Mesenchymal stem cell (in vitro differentiated cells and primary cell): ENCODE measurements around the gene NTNG2.
A peak's percentile ranks its signal among the peaks of the same experiment; 100 is the strongest.

ENCODE experiments used
- DNase-seq: peaks from one replicate; pipeline ENCODE4 v3.0.0-alpha.2; 2013
- H2AFZ ChIP-seq: one replicate; pipeline ENCODE4 v1.6.1; 2013; ENCODE audit warnings: low read depth, mild to moderate bottlenecking, control low read depth, inconsistent platforms, low read length, moderate library complexity
- H2AK5ac ChIP-seq: 2 replicates; pipeline ENCODE4 v1.6.1; 2013; ENCODE audit warnings: low read length, moderate library complexity, mild to moderate bottlenecking, inconsistent platforms; ENCODE audit not compliant: severe bottlenecking
- H2BK120ac ChIP-seq: one replicate; pipeline ENCODE4 v1.6.1; 2013; ENCODE audit warnings: low read depth, mild to moderate bottlenecking, inconsistent platforms, low read length, moderate library complexity
- H2BK12ac ChIP-seq, 2 experiments: one replicate each; pipeline ENCODE4 v1.6.1; 2013; ENCODE audit warnings: inconsistent platforms in 2 of 2, low read length in 2 of 2, mild to moderate bottlenecking in 2 of 2, moderate library complexity in 2 of 2, control low read depth in 1 of 2
- H2BK15ac ChIP-seq: one replicate; pipeline ENCODE4 v1.6.1; 2013; ENCODE audit warnings: mild to moderate bottlenecking, low read depth, inconsistent platforms; ENCODE audit not compliant: poor library complexity, severe bottlenecking
- H2BK5ac ChIP-seq: 2 replicates; pipeline ENCODE4 v1.6.1; 2013; ENCODE audit warnings: low read depth, mild to moderate bottlenecking, low read length, control low read depth, inconsistent platforms; ENCODE audit not compliant: poor library complexity, severe bottlenecking
- H3K14ac ChIP-seq, 2 experiments: one replicate each; pipeline ENCODE4 v1.6.1; 2013; ENCODE audit warnings: inconsistent platforms in 2 of 2, low read length in 2 of 2, control low read depth in 1 of 2, mild to moderate bottlenecking in 1 of 2, moderate library complexity in 1 of 2
- H3K18ac ChIP-seq, 2 experiments: one replicate each; pipeline ENCODE4 v1.6.1; 2013; ENCODE audit warnings: inconsistent platforms in 2 of 2, low read length in 2 of 2, control low read depth in 1 of 2, low read depth in 1 of 2, mild to moderate bottlenecking in 1 of 2
- H3K23ac ChIP-seq, 2 experiments: one replicate each; pipeline ENCODE4 v1.6.1; 2013; ENCODE audit warnings: inconsistent platforms in 2 of 2, low read length in 2 of 2, mild to moderate bottlenecking in 2 of 2, moderate library complexity in 2 of 2, control low read depth in 1 of 2
- H3K27ac ChIP-seq: 2 replicates; pipeline ENCODE4 v1.5.1; 2013; ENCODE audit warnings: mild to moderate bottlenecking, moderate library complexity, low read length, control low read depth, inconsistent platforms; ENCODE audit not compliant: poor library complexity, severe bottlenecking
- H3K27me3 ChIP-seq, 2 experiments: 2 replicates each; pipeline versions ENCODE4 v1.6.1 to v1.7.0; 2013; ENCODE audit warnings: low read length in 2 of 2, mild to moderate bottlenecking in 2 of 2, moderate library complexity in 2 of 2, control low read depth in 1 of 2, inconsistent platforms in 1 of 2; ENCODE audit not compliant: control insufficient read depth in 1 of 2, insufficient read depth in 1 of 2
- H3K36me3 ChIP-seq, 2 experiments: 2 replicates each; pipeline versions ENCODE4 v1.6.1 to v1.7.0; 2013; ENCODE audit warnings: low read length in 2 of 2, control low read depth in 1 of 2, inconsistent platforms in 1 of 2, low read depth in 1 of 2, mild to moderate bottlenecking in 1 of 2; ENCODE audit not compliant: insufficient read depth in 2 of 2, control insufficient read depth in 1 of 2
- H3K4ac ChIP-seq, 2 experiments: one replicate each; pipeline ENCODE4 v1.6.1; 2013; ENCODE audit warnings: inconsistent platforms in 2 of 2, low read length in 2 of 2, mild to moderate bottlenecking in 2 of 2, moderate library complexity in 2 of 2, control low read depth in 1 of 2, low read depth in 1 of 2
- H3K4me1 ChIP-seq: 2 replicates; pipeline ENCODE4 v1.6.1; 2013; ENCODE audit warnings: low read depth, low read length, control low read depth; ENCODE audit not compliant: control insufficient read depth, insufficient read depth
- H3K4me2 ChIP-seq: 2 replicates; pipeline ENCODE4 v1.6.1; 2013; ENCODE audit warnings: low read length, mild to moderate bottlenecking, inconsistent platforms; ENCODE audit not compliant: poor library complexity, severe bottlenecking
- H3K4me3 ChIP-seq, 2 experiments: 2 replicates each; pipeline versions ENCODE4 v1.5.1 to v1.7.0; 2013; ENCODE audit warnings: low read length in 2 of 2, mild to moderate bottlenecking in 2 of 2, control low read depth in 1 of 2, low read depth in 1 of 2; ENCODE audit not compliant: insufficient read depth in 1 of 2
- H3K79me1 ChIP-seq: replicated peaks from 2 replicates; pipeline ENCODE4 v1.6.1; 2013; ENCODE audit warnings: mild to moderate bottlenecking, control low read depth, low read length, inconsistent platforms; ENCODE audit not compliant: poor library complexity, severe bottlenecking
- H3K9ac ChIP-seq: 2 replicates; pipeline ENCODE4 v1.7.0; 2013; ENCODE audit warnings: mild to moderate bottlenecking, low read length, moderate library complexity
- H3K9me3 ChIP-seq: 2 replicates; pipeline ENCODE4 v1.7.0; 2013; ENCODE audit warnings: mild to moderate bottlenecking, low read length; ENCODE audit not compliant: control insufficient read depth
- H4K8ac ChIP-seq: one replicate; pipeline ENCODE4 v1.6.1; 2013; ENCODE audit warnings: inconsistent platforms, mild to moderate bottlenecking, low read length, moderate library complexity
- H4K91ac ChIP-seq: one replicate; pipeline ENCODE4 v1.6.1; 2013; ENCODE audit warnings: mild to moderate bottlenecking, low read length, inconsistent platforms
- WGBS: methylation state at CpG from one replicate; pipeline ENCODE4 v1.1.7; 2013; ENCODE audit warnings: mixed read lengths; 5-methylcytosine and 5-hydroxymethylcytosine counted together

NTNG2 gene

GRCh38 chr9:132274861-132275260 is 113.0 kb downstream of the NTNG2 start:
- H3K36me3 ChIP-seq, result peaks cover 44 to 97% of the 10 kb centered on the region in 2 experiments
- no peak overlapping the region for H3K18ac ChIP-seq
- WGBS, result 99% methylated on average over 2 of the region's 2 CpGs
- no peak for DNase-seq
- H3K9ac ChIP-seq, result no peak overlapping the region
- H2AK5ac ChIP-seq, result no peak overlapping the region
- no peak overlapping the region for H3K4me3 ChIP-seq
- H4K91ac ChIP-seq, result no peak overlapping the region
- H3K9me3 ChIP-seq, result no peaks in the 10 kb centered on the region
- no peaks in the 10 kb centered on the region for H3K4me1 ChIP-seq
- H2BK15ac ChIP-seq, result no peak overlapping the region
- H2BK5ac ChIP-seq, result no peak overlapping the region
- no peaks in the 10 kb centered on the region for H3K27me3 ChIP-seq
- H2BK12ac ChIP-seq, result no peak overlapping the region
- H3K27ac ChIP-seq, result no peak overlapping the region
- H2BK120ac ChIP-seq, result no peak overlapping the region
- H2AFZ ChIP-seq, result no peak overlapping the region
- no peak overlapping the region for H3K4me2 ChIP-seq
- peaks cover 21% of the 10 kb centered on the region for H3K79me1 ChIP-seq
- no peak overlapping the region for H4K8ac ChIP-seq
- H3K23ac ChIP-seq, result no peak overlapping the region
- H3K14ac ChIP-seq, result no peak overlapping the region
- H3K4ac ChIP-seq, result no peak overlapping the region

GRCh38 chr9:132283165-132283564 is 121.3 kb downstream of the NTNG2 start:
- Histone ChIP-seq H2AFZ (no peak overlapping the region), H3K4me3 (no peak overlapping the region), H4K91ac (no peak overlapping the region), H2AK5ac (no peak overlapping the region), H2BK12ac (no peak overlapping the region), H3K4me1 (peaks cover 2% of the 10 kb centered on the region), H4K8ac (no peak overlapping the region), H3K36me3 (peaks cover 37 to 93% of the 10 kb centered on the region in 2 experiments), H3K18ac (no peak overlapping the region), H3K27ac (no peak overlapping the region), H3K9me3 (no peaks in the 10 kb centered on the region), H3K4ac (no peak overlapping the region), H2BK5ac (no peak overlapping the region), H2BK15ac (no peak overlapping the region), H3K14ac (no peak overlapping the region), H3K27me3 (no peaks in the 10 kb centered on the region), H2BK120ac (no peak overlapping the region), H3K4me2 (no peak overlapping the region), H3K79me1 (peaks cover 27% of the 10 kb centered on the region), H3K23ac (no peak overlapping the region), H3K9ac (no peak overlapping the region)
- no peak for DNase-seq
- 94% methylated on average over 3 of the region's 4 CpGs for WGBS

GRCh38 chr9:132283863-132284262 is 122.0 kb downstream of the NTNG2 start:
- Histone ChIP-seq H3K4me3 (no peak overlapping the region), H3K4ac (no peak overlapping the region), H3K79me1 (peaks cover 25% of the 10 kb centered on the region), H2AFZ (no peak overlapping the region), H2BK120ac (no peak overlapping the region), H3K9ac (no peak overlapping the region), H3K18ac (no peak overlapping the region), H3K9me3 (no peaks in the 10 kb centered on the region), H4K91ac (no peak overlapping the region), H4K8ac (no peak overlapping the region), H3K14ac (no peak overlapping the region), H2BK15ac (no peak overlapping the region), H3K4me1 (peaks cover 2% of the 10 kb centered on the region), H3K27me3 (no peaks in the 10 kb centered on the region), H3K27ac (peak overlapping the region; percentile 4), H3K36me3 (peaks cover 37 to 88% of the 10 kb centered on the region in 2 experiments), H2BK12ac (no peak overlapping the region), H3K4me2 (no peak overlapping the region), H2BK5ac (no peak overlapping the region), H2AK5ac (no peak overlapping the region), H3K23ac (no peak overlapping the region)
- 86% methylated on average over 7 of the region's 7 CpGs for WGBS
- peak; percentile 11 for DNase-seq

- H3K9ac ChIP-seq, result no peak overlapping the region
- no peak overlapping the region for H3K4ac ChIP-seq
- no peaks in the 10 kb centered on the region for H3K27me3 ChIP-seq
- H2AFZ ChIP-seq, result no peak overlapping the region
- no peak overlapping the region for H3K4me2 ChIP-seq
- H3K79me1 ChIP-seq, result peaks cover 28% of the 10 kb centered on the region
- peak; percentile 10 for DNase-seq
- no peak overlapping the region for H4K8ac ChIP-seq
- no peak overlapping the region for H2BK5ac ChIP-seq
- H4K91ac ChIP-seq, result no peak overlapping the region
- 89% methylated on average over 3 of the region's 3 CpGs for WGBS
- H3K9me3 ChIP-seq, result no peaks in the 10 kb centered on the region
- no peak overlapping the region for H3K27ac ChIP-seq
- H2BK15ac ChIP-seq, result no peak overlapping the region
- H3K4me1 ChIP-seq, result peaks cover 6% of the 10 kb centered on the region
- H2BK12ac ChIP-seq, result no peak overlapping the region
- no peak overlapping the region for H2AK5ac ChIP-seq
- H2BK120ac ChIP-seq, result no peak overlapping the region
- H3K36me3 ChIP-seq, result peaks cover 30 to 67% of the 10 kb centered on the region in 2 experiments
- H3K14ac ChIP-seq, result no peak overlapping the region
- no peak overlapping the region for H3K4me3 ChIP-seq
- H3K18ac ChIP-seq, result no peak overlapping the region
- no peak overlapping the region for H3K23ac ChIP-seq
Measured at GRCh38 chr9:132287256-132287760, 125.5 kb downstream of the NTNG2 start.
